ENCODE measurements around the gene TMEFF2. TPM values are rescaled to one million over a fixed set of nuclear protein-coding genes. Genes with fewer than 3 reads are reported as not detected.

Gene TMEFF2
- total and polyA plus RNA-seq, 2 experiments from 2014 or later = 1.7 to 2.2 TPM

GRCh38 chr2:191995285-191995684, 199.4 kb downstream of the TMEFF2 start:
- no peak for TF ChIP-seq ZNF462 (CRISPR knock-in tag; IDR thresholded peaks at IDR 0.05)
- no peak for TF ChIP-seq STAT1 (IDR thresholded peaks at IDR 0.05; ENCODE audit: unreplicated experiment)
- TF ChIP-seq ZNF114 (CRISPR knock-in tag; IDR thresholded peaks at IDR 0.05) = no peak
- TF ChIP-seq ETS1 (IDR thresholded peaks at IDR 0.05) = no peak
- TF ChIP-seq ZNF331 (CRISPR knock-in tag; IDR thresholded peaks at IDR 0.05; ENCODE audit: low read depth) = no peak
- TF ChIP-seq CREB1 (CRISPR knock-in tag; IDR thresholded peaks at IDR 0.05; ENCODE audit: low read depth) = no peak
- TF ChIP-seq NANOG (IDR thresholded peaks at IDR 0.05; ENCODE audit: borderline replicate concordance) = no peak
- TF ChIP-seq EZH2phosphoT487 (IDR thresholded peaks at IDR 0.05; ENCODE audit: unreplicated experiment) = no peak
- TF ChIP-seq, protein P1, sequence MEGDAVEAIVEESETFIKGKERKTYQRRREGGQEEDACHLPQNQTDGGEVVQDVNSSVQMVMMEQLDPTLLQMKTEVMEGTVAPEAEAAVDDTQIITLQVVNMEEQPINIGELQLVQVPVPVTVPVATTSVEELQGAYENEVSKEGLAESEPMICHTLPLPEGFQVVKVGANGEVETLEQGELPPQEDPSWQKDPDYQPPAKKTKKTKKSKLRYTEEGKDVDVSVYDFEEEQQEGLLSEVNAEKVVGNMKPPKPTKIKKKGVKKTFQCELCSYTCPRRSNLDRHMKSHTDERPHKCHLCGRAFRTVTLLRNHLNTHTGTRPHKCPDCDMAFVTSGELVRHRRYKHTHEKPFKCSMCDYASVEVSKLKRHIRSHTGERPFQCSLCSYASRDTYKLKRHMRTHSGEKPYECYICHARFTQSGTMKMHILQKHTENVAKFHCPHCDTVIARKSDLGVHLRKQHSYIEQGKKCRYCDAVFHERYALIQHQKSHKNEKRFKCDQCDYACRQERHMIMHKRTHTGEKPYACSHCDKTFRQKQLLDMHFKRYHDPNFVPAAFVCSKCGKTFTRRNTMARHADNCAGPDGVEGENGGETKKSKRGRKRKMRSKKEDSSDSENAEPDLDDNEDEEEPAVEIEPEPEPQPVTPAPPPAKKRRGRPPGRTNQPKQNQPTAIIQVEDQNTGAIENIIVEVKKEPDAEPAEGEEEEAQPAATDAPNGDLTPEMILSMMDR (conservative IDR thresholded peaks at IDR 0.05; ENCODE audit: low read depth in 2 of 2) = no peak
- no peak for TF ChIP-seq REST (IDR thresholded peaks at IDR 0.05; ENCODE audit: unreplicated experiment)
- no peak for TF ChIP-seq JUNB (IDR thresholded peaks at IDR 0.05; ENCODE audit: unreplicated experiment)
- TF ChIP-seq EZH2 (IDR thresholded peaks at IDR 0.05; ENCODE audit: low read depth, unreplicated experiment) = no peak
- TF ChIP-seq POLR2AphosphoS5 (IDR thresholded peaks at IDR 0.05; ENCODE audit: low read depth) = no peak
- H3K4me3 Mint-ChIP-seq = no peak overlapping the region
- peaks cover 15% of the 10 kb centered on the region; the same call in 2 of the 3 replicates for H3K4me1 Mint-ChIP-seq
- H3K9me3 Mint-ChIP-seq = no peaks in the 10 kb centered on the region
- DNase-seq (ENCODE audit: low spot score) (no peak), ATAC-seq (no peak)
- Histone ChIP-seq H3K79me2 (replicated peaks; ENCODE audit: insufficient read depth) (no peaks in the 10 kb centered on the region), H3K4me1 (ENCODE audit: insufficient read depth) (peaks cover 13% of the 10 kb centered on the region), H3K27me3 (ENCODE audit: insufficient read depth) (no peaks in the 10 kb centered on the region), H2AFZ (no peak overlapping the region), H3F3A (replicated peaks; ENCODE audit: low read depth) (no peaks in the 10 kb centered on the region), H3K27ac (ENCODE audit: low read depth) (no peak overlapping the region), H3K4me3 (no peak overlapping the region), H3K36me3 (ENCODE audit: insufficient read depth) (no peaks in the 10 kb centered on the region), H4K20me1 (replicated peaks; ENCODE audit: insufficient read depth) (no peaks in the 10 kb centered on the region), H3K9me2 (ENCODE audit: insufficient read depth) (no peaks in the 10 kb centered on the region), H3K4me2 (peak overlapping the region; percentile 50)
- H3K27me3 Mint-ChIP-seq (ENCODE audit: insufficient read depth, low read depth, poor library complexity) = no peaks in the 10 kb centered on the region
- no peak overlapping the region for H3K27ac Mint-ChIP-seq
- no peaks in the 10 kb centered on the region for H3K36me3 Mint-ChIP-seq (ENCODE audit: low read depth)
